Neuronal stem cell (in vitro differentiated cells): ENCODE data around the gene PLA2G2C. TPM values are rescaled to one million over a fixed set of nuclear protein-coding genes. Genes with fewer than 3 reads are reported as not detected.

Experiments
- DNase-seq: peaks from one replicate; pipeline ENCODE4 v3.0.0-alpha.2; 2013; ENCODE audit warnings: low spot score
- H2AFZ ChIP-seq: one replicate; pipeline ENCODE4 v1.6.1; 2013; ENCODE audit warnings: mild to moderate bottlenecking, low read length, inconsistent platforms
- H2AK5ac ChIP-seq: 2 replicates; pipeline ENCODE4 v1.6.1; 2013; ENCODE audit warnings: low read depth, mild to moderate bottlenecking, inconsistent platforms, low read length, moderate library complexity, mixed read lengths
- H2BK120ac ChIP-seq: 2 replicates; pipeline ENCODE4 v1.6.1; 2013; ENCODE audit warnings: low read depth, mild to moderate bottlenecking, inconsistent platforms, low read length, moderate library complexity, mixed read lengths
- H2BK12ac ChIP-seq: one replicate; pipeline ENCODE4 v1.6.1; 2013; ENCODE audit warnings: low read length, inconsistent platforms
- H2BK15ac ChIP-seq: 2 replicates; pipeline ENCODE4 v1.6.1; 2013; ENCODE audit warnings: mild to moderate bottlenecking, low read length, inconsistent platforms, mixed read lengths
- H2BK5ac ChIP-seq: one replicate; pipeline ENCODE4 v1.6.1; 2013; ENCODE audit warnings: inconsistent platforms, mild to moderate bottlenecking, low read length, moderate library complexity
- H3K14ac ChIP-seq: one replicate; pipeline ENCODE4 v1.6.1; 2013; ENCODE audit warnings: low read length, inconsistent platforms
- H3K18ac ChIP-seq: 2 replicates; pipeline ENCODE4 v1.6.1; 2013; ENCODE audit warnings: low read length, inconsistent platforms
- H3K23ac ChIP-seq: 2 replicates; pipeline ENCODE4 v1.6.1; 2013; ENCODE audit warnings: low read depth, mild to moderate bottlenecking, mixed read lengths, low read length, inconsistent platforms; ENCODE audit not compliant: poor library complexity
- H3K27ac ChIP-seq: replicated peaks from 3 replicates; pipeline ENCODE4 v1.5.1; 2013; ENCODE audit warnings: low read length, inconsistent platforms
- H3K27me3 ChIP-seq, 3 experiments: 2 replicates each; pipeline ENCODE4 v1.6.1; 2013; ENCODE audit warnings: low read length in 3 of 3, mild to moderate bottlenecking in 2 of 3, inconsistent platforms in 1 of 3, low read depth in 1 of 3, mixed read lengths in 1 of 3, moderate library complexity in 1 of 3; ENCODE audit not compliant: control insufficient read depth in 3 of 3, insufficient read depth in 3 of 3
- H3K36me3 ChIP-seq, 2 donors: replicated peaks in 1 of 2; 2 replicates each; pipeline ENCODE4 v1.6.1; 2013; ENCODE audit warnings: low read length in 2 of 2; ENCODE audit not compliant: control insufficient read depth in 2 of 2, insufficient read depth in 2 of 2
- H3K4ac ChIP-seq: 2 replicates; pipeline ENCODE4 v1.6.1; 2013; ENCODE audit warnings: inconsistent platforms, mild to moderate bottlenecking, low read length, moderate library complexity
- H3K4me1 ChIP-seq, 2 donors: 1 replicate in 1 of 2; 2 replicates in 1 of 2; pipeline ENCODE4 v1.6.1; 2013; ENCODE audit warnings: low read length in 2 of 2, low read depth in 1 of 2; ENCODE audit not compliant: control insufficient read depth in 2 of 2, insufficient read depth in 1 of 2
- H3K4me2 ChIP-seq: one replicate; pipeline ENCODE4 v1.6.1; 2013; ENCODE audit warnings: mild to moderate bottlenecking, low read length, inconsistent platforms; ENCODE audit not compliant: insufficient read depth, poor library complexity, severe bottlenecking
- H3K4me3 ChIP-seq, 2 donors: 2 replicates each; pipeline ENCODE4 v1.5.1; 2013; ENCODE audit warnings: low read length in 2 of 2, mild to moderate bottlenecking in 2 of 2, inconsistent platforms in 1 of 2, moderate library complexity in 1 of 2
- H3K79me1 ChIP-seq: one replicate; pipeline ENCODE4 v1.6.1; 2013; ENCODE audit warnings: low read depth, mild to moderate bottlenecking, inconsistent platforms, low read length, moderate library complexity
- H3K9ac ChIP-seq: one replicate; pipeline ENCODE4 v1.6.1; 2013; ENCODE audit warnings: mild to moderate bottlenecking, low read depth, low read length, inconsistent platforms; ENCODE audit not compliant: poor library complexity
- H3K9me3 ChIP-seq, 2 donors: replicated peaks in 1 of 2; 2 replicates each; pipeline versions ENCODE3 to v1.6.1; 2013; ENCODE audit warnings: low read length in 2 of 2, mild to moderate bottlenecking in 2 of 2, inconsistent platforms in 1 of 2, low read depth in 1 of 2, mixed read lengths in 1 of 2, moderate library complexity in 1 of 2; ENCODE audit not compliant: control insufficient read depth in 2 of 2, insufficient read depth in 1 of 2
- H4K8ac ChIP-seq: one replicate; pipeline ENCODE4 v1.6.1; 2013; ENCODE audit warnings: low read depth, mild to moderate bottlenecking, inconsistent platforms, low read length, moderate library complexity
- H4K91ac ChIP-seq: one replicate; pipeline ENCODE4 v1.6.1; 2013; ENCODE audit warnings: low read length, low read depth, mild to moderate bottlenecking, inconsistent platforms; ENCODE audit not compliant: poor library complexity
- WGBS, 2 donors: extraction: QIAGEN DNeasy Blood & Tissue Kit; methylation state at CpG; one replicate each; pipeline ENCODE4 v1.1.7; 2013; ENCODE audit warnings: missing lambda C conversion rate in 2 of 2, mixed read lengths in 1 of 2; ENCODE audit not compliant: insufficient read length in 2 of 2, insufficient replicate concordance in 1 of 2; ENCODE audit errors: extremely low coverage in 2 of 2; 5-methylcytosine and 5-hydroxymethylcytosine counted together
- polyA plus RNA-seq, 2 experiments: library from polyadenylated mRNA; stranded (reverse); fragments of 200-250 nt; gene quantifications; one replicate each; pipeline ENCODE4 v1.2.3, GENCODE V29; 2013

PLA2G2C gene
- polyA plus RNA-seq (2013, experiment 1 of 2), result not detected
- not detected for polyA plus RNA-seq (2013, experiment 2 of 2)

- no peak within 1 kb of the TSS for H3K4ac ChIP-seq
- H3K14ac ChIP-seq, result no peak within 1 kb of the TSS
- H3K23ac ChIP-seq, result no peak within 1 kb of the TSS
- H4K91ac ChIP-seq, result peak within 1 kb of the TSS; percentile 40
- peaks cover 3 to 5% of the 10 kb centered on the region in 2 donors for H3K4me1 ChIP-seq
- H2AK5ac ChIP-seq, result no peak within 1 kb of the TSS
- no peak within 1 kb of the TSS for H2BK15ac ChIP-seq
- peak within 1 kb of the TSS; percentile 95 for H3K4me2 ChIP-seq
- H3K27ac ChIP-seq, result no peak within 1 kb of the TSS
- H2BK5ac ChIP-seq, result no peak within 1 kb of the TSS
- no peaks in the 10 kb centered on the region for H3K36me3 ChIP-seq
- peak within 1 kb of the TSS; percentile 41 to 81 for H3K4me3 ChIP-seq
- H3K18ac ChIP-seq, result peak within 1 kb of the TSS; percentile 77
- H3K9ac ChIP-seq, result no peak within 1 kb of the TSS
- H3K27me3 ChIP-seq, result peaks cover 0 to 53% (median 7%) of the 10 kb centered on the region in 3 experiments
- no CpG with 5 or more reads among the region's 52 CpGs for WGBS, 2 donors
- H3K9me3 ChIP-seq, result no peaks in the 10 kb centered on the region
- no peak within 1 kb of the TSS for H4K8ac ChIP-seq
- H2BK12ac ChIP-seq, result peak within 1 kb of the TSS; percentile 2
- no peaks in the 10 kb centered on the region for H3K79me1 ChIP-seq
- no peak within 1 kb of the TSS for H2BK120ac ChIP-seq
- peak within 1 kb of the TSS; percentile 94 for H2AFZ ChIP-seq
- peak; percentile 49 for DNase-seq
Observed at GRCh38 chr1:20185834-20186782, at the start of gene PLA2G2C, which contains the start of gene UBXN10. TSS of gene PLA2G2C (minus strand) at chr1:20186518. CDS start at chr1:20177363, 9,155 bp downstream. TSS of gene UBXN10 (plus strand) at chr1:20186096. CDS start at chr1:20190562, 4,466 bp downstream.

GRCh38 chr1:20234788-20235535, 48.6 kb upstream of the PLA2G2C start:
- H3K4me1 ChIP-seq, result peaks cover 0 to 6% of the 10 kb centered on the region in 2 donors
- H2AFZ ChIP-seq, result no peak overlapping the region
- H3K9me3 ChIP-seq, result no peaks in the 10 kb centered on the region
- no peak for DNase-seq
- H2AK5ac ChIP-seq, result no peak overlapping the region
- no peak overlapping the region for H2BK12ac ChIP-seq
- H2BK15ac ChIP-seq, result no peak overlapping the region
- H3K4ac ChIP-seq, result no peak overlapping the region
- no peak overlapping the region for H4K8ac ChIP-seq
- no peak overlapping the region for H3K18ac ChIP-seq
- H3K4me2 ChIP-seq, result no peak overlapping the region
- peaks cover 0 to 8% (median 0%) of the 10 kb centered on the region in 3 experiments for H3K27me3 ChIP-seq
- no peak overlapping the region for H3K23ac ChIP-seq
- H2BK120ac ChIP-seq, result no peak overlapping the region
- H3K27ac ChIP-seq, result no peak overlapping the region
- H2BK5ac ChIP-seq, result no peak overlapping the region
- no peak overlapping the region for H3K9ac ChIP-seq
- no peaks in the 10 kb centered on the region for H3K79me1 ChIP-seq
- no peaks in the 10 kb centered on the region for H3K36me3 ChIP-seq
- H4K91ac ChIP-seq, result no peak overlapping the region
- H3K14ac ChIP-seq, result no peak overlapping the region
- H3K4me3 ChIP-seq, result no peak overlapping the region
- 100% methylated on average over 1 of the region's 6 CpGs; no CpG with 5 or more reads in 1 of the 2 donors for WGBS, 2 donors

- Histone ChIP-seq H2AK5ac (no peak overlapping the region), H3K9ac (no peak overlapping the region), H3K4me2 (no peak overlapping the region), H3K14ac (no peak overlapping the region), H3K36me3 (no peaks in the 10 kb centered on the region), H2BK5ac (no peak overlapping the region), H3K23ac (no peak overlapping the region), H3K4me3 (no peak overlapping the region), H3K18ac (no peak overlapping the region), H3K4me1 (peaks cover 0 to 6% of the 10 kb centered on the region in 2 donors), H2BK120ac (no peak overlapping the region), H3K27ac (no peak overlapping the region), H3K9me3 (no peaks in the 10 kb centered on the region), H4K8ac (no peak overlapping the region), H4K91ac (no peak overlapping the region), H2BK12ac (no peak overlapping the region), H2AFZ (no peak overlapping the region), H3K4ac (no peak overlapping the region), H3K27me3 (peaks cover 0 to 12% (median 0%) of the 10 kb centered on the region in 3 experiments), H3K79me1 (no peaks in the 10 kb centered on the region), H2BK15ac (no peak overlapping the region)
- DNase-seq, result no peak
- no CpG with 5 or more reads among the region's 6 CpGs for WGBS, 2 donors
Observed at GRCh38 chr1:20233866-20234265, 47.5 kb upstream of the PLA2G2C start.
